ENCODE measurements around the gene ZKSCAN5. TPM values are rescaled to one million over a fixed set of nuclear protein-coding genes. Genes with fewer than 3 reads are reported as not detected.
A peak's percentile ranks its signal among the peaks of the same experiment; 100 is the strongest.
"Not testable (repeated sequence)": the region's sequence is repeated elsewhere in the genome, so short reads cannot be mapped to it uniquely, and the experiment has no call there.

The ZKSCAN5 gene
- total RNA-seq, 1 donor: 6.3 TPM

DNA sequence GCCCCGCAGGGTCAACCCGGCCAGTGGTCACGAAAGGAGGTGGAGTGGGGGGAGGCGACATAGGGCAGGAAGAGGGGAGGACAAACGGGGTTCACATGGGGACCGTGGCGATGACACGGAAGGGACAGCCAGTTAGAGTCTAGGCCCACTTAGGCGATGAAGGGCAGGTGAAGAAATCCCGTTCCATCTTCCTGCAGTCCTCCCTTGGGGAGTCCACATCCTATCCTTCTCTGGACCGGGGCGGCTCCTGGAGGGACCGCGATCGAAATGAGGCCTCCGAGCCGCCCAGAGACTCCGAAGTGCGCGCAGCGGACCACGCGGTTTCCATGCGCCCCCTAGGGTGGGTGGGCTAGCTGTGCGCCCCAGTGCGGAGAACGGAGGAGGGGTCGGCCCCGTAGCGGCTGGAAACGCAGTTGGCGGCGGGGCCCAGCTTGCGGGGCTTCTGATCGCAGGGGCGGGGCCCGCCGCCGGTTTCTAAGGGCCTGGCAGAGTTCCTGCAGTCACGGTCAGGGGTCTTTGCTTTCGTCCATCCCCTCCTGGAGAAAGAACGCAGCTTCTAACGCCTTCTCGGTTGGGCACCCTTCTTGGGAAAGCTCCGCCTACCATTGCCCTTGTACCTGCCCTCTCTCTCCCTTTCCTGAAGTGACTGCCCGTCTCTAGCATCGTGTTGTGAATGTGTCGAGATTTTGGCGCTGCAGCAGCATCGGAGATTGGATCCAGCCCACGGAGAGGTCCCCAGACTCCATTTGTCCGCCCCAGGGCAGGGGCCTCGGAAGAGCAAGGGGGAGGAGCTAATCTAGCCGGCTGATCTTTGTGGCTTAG is 75.7 kb downstream of the ZKSCAN5 start:
- no peaks in the 10 kb centered on the region for H3K27me3 ChIP-seq (ENCODE audit: insufficient read depth, low read length)
- H3K4me1 ChIP-seq (ENCODE audit: insufficient read depth, low read length): peaks cover 16% of the 10 kb centered on the region
- H3K4me3 ChIP-seq (ENCODE audit: low read length): peak overlapping the region; percentile 40
- H3K9me3 ChIP-seq (ENCODE audit: low read depth, low read length): no peaks in the 10 kb centered on the region

GRCh38 chr7:99580778-99581332 is 76.4 kb downstream of the ZKSCAN5 start:
- not testable (repeated sequence) for H3K27me3 ChIP-seq (ENCODE audit: insufficient read depth, low read length); H3K9me3 ChIP-seq (ENCODE audit: low read depth, low read length)
- Histone ChIP-seq H3K4me1 (ENCODE audit: insufficient read depth, low read length) (peaks cover 16% of the 10 kb centered on the region), H3K4me3 (ENCODE audit: low read length) (peak overlapping the region; percentile 40)

Other genes starting within 250 kb of the ZKSCAN5 start
- not detected for gene MYH16, start 231.8 kb upstream of the ZKSCAN5 start, total RNA-seq
- gene ARPC1A, start 178.8 kb upstream of the ZKSCAN5 start, total RNA-seq: 28.8 TPM
- gene ARPC1B, start 129.9 kb upstream of the ZKSCAN5 start, total RNA-seq: 282 TPM
- gene PDAP1, start 96.1 kb upstream of the ZKSCAN5 start, total RNA-seq: 29.6 TPM
- gene BUD31, start 95.7 kb upstream of the ZKSCAN5 start, total RNA-seq: 99.0 TPM
- 3.1 TPM for gene PTCD1, start 65.9 kb upstream of the ZKSCAN5 start, total RNA-seq
- gene CPSF4, start 65.7 kb upstream of the ZKSCAN5 start, total RNA-seq: 17.4 TPM
- 130 TPM for gene ATP5MF, start 38.5 kb upstream of the ZKSCAN5 start, total RNA-seq
- gene ZNF789, start 31.8 kb upstream of the ZKSCAN5 start, total RNA-seq: 6.1 TPM
- 198 TPM for gene ZNF394, start 4.4 kb upstream of the ZKSCAN5 start, total RNA-seq
- gene FAM200A, start 47.5 kb downstream of the ZKSCAN5 start, total RNA-seq: 1.0 TPM
- gene ZNF655, start 54.0 kb downstream of the ZKSCAN5 start, total RNA-seq: 122 TPM
- 1.4 TPM for gene TMEM225B, start 93.6 kb downstream of the ZKSCAN5 start, total RNA-seq
- gene ZSCAN25, start 112.3 kb downstream of the ZKSCAN5 start, total RNA-seq: 28.8 TPM
- 0.10 TPM for gene CYP3A5, start 175.3 kb downstream of the ZKSCAN5 start, total RNA-seq
- not detected for gene CYP3A7, start 230.5 kb downstream of the ZKSCAN5 start, total RNA-seq